ENCODE measurements around the gene APP. TPM values are rescaled to one million over a fixed set of nuclear protein-coding genes. Genes with fewer than 3 reads are reported as not detected.

APP gene
- total RNA-seq, 5 donors from 2014 or later (not counting 1 experiment from before 2014, with no cell fraction given) = 33.7 to 44.7 (median 37.5) TPM

DNA sequence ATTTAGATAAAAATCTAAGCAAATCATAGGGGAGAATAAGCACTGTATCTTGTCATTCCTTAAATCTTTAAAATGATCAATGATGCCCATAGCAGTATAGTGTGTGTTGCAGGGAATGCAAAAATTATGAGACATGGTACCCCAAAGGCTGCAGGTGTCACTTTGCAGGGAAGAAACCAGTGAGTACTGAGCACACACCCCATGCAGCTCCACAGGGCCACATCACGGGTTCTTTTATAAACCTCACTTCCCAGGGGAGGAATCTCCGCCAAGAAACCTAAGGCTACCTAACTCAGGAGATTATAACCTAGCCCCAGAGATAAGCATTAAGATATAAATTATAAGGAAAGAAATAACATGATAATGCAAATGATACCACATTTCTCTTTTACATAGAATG, 115.6 kb downstream of the APP start:
- H3K36me3 Mint-ChIP-seq = peaks cover 13% of the 10 kb centered on the region
- no CpG with 5 or more reads among the region's 2 CpGs for WGBS (ENCODE audit: insufficient coverage)
- CTCF ChIA-PET = no interaction called here

DNA sequence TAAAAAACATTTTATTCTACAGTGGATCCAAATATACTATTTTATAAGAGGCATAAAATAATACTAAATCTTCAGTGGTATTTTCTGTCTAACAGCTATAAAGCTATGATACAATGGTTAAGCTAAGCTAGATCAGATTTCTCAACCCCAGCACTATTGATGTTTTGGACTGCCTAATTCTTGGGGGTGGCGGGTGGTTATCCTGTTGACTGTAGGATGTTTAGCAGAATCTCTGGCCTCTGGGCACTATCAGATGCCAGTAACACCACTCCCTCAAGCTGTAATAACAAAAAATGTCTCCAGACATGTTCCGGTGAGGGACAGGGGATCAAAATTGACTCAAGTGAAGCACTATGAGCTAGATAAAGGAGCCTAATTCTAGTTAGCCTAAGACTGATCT, 118.5 kb downstream of the APP start:
- Histone ChIP-seq H3K4me1 (ENCODE audit: control insufficient read depth in 1 of 2, extremely low read depth in 1 of 2, insufficient read depth in 2 of 2, low read length in 2 of 2) (no peaks in the 10 kb centered on the region), H3K36me3 (ENCODE audit: control insufficient read depth in 2 of 2, extremely low read depth in 1 of 2, insufficient read depth in 1 of 2, low read length in 1 of 2) (peaks cover 0 to 2% of the 10 kb centered on the region in 2 donors), H3K9me3 (no peaks in the 10 kb centered on the region), H3K4me3 (ENCODE audit: control insufficient read depth in 1 of 2, extremely low read depth in 1 of 2, low read length in 1 of 2) (no peak overlapping the region), H3K27ac (ENCODE audit: low read length) (no peak overlapping the region), H3K27me3 (replicated peaks in 1 of 2; ENCODE audit: control insufficient read depth in 2 of 2, extremely low read depth in 1 of 2, insufficient read depth in 2 of 2, low read length in 1 of 2) (no peaks in the 10 kb centered on the region)
- ATAC-seq (replicated peaks in 1 of 4) = no peak
- peaks cover 0 to 6% (median 0%) of the 10 kb centered on the region in 3 donors for H3K4me1 Mint-ChIP-seq
- no peak overlapping the region for H3K4me3 Mint-ChIP-seq
- H3K27ac Mint-ChIP-seq = no peak overlapping the region
- H3K27me3 Mint-ChIP-seq = no peaks in the 10 kb centered on the region
- no peaks in the 10 kb centered on the region for H3K9me3 Mint-ChIP-seq
- ChIA-PET CTCF (interaction anchor here in 1 of 2 donors (0.6 kb wide), 1 partner anchor 27 kb away, joined by 3 read pairs; no protein-coding TSS in a partner anchor), POLR2A (no interaction called here)
- WGBS (ENCODE audit: insufficient coverage) = no CpG with 5 or more reads among the region's 2 CpGs
- H3K36me3 Mint-ChIP-seq = peaks cover 27% of the 10 kb centered on the region
- DNase-seq = no peak

More for the DNA sequence above, 115.6 kb downstream of the APP start:
- Mint-ChIP-seq H3K9me3 (no peaks in the 10 kb centered on the region), H3K27me3 (no peaks in the 10 kb centered on the region), H3K4me1 (peaks cover 3 to 10% (median 9%) of the 10 kb centered on the region in 3 donors), H3K4me3 (no peak overlapping the region), H3K27ac (no peak overlapping the region)
- no peaks in the 10 kb centered on the region for H3K9me3 ChIP-seq
- DNase-seq (no peak), ATAC-seq (replicated peaks in 1 of 4) (no peak)
- peaks cover 0 to 2% of the 10 kb centered on the region in 2 donors for H3K36me3 ChIP-seq (ENCODE audit: control insufficient read depth in 2 of 2, extremely low read depth in 1 of 2, insufficient read depth in 1 of 2, low read length in 1 of 2)
- no peak overlapping the region for H3K27ac ChIP-seq (ENCODE audit: low read length)
- no peak overlapping the region for H3K4me3 ChIP-seq (ENCODE audit: control insufficient read depth in 1 of 2, extremely low read depth in 1 of 2, low read length in 1 of 2)
- POLR2A ChIA-PET = no interaction called here
- no peaks in the 10 kb centered on the region for H3K4me1 ChIP-seq (ENCODE audit: control insufficient read depth in 1 of 2, extremely low read depth in 1 of 2, insufficient read depth in 2 of 2, low read length in 2 of 2)
- no peaks in the 10 kb centered on the region for H3K27me3 ChIP-seq (replicated peaks in 1 of 2; ENCODE audit: control insufficient read depth in 2 of 2, extremely low read depth in 1 of 2, insufficient read depth in 2 of 2, low read length in 1 of 2)

DNA sequence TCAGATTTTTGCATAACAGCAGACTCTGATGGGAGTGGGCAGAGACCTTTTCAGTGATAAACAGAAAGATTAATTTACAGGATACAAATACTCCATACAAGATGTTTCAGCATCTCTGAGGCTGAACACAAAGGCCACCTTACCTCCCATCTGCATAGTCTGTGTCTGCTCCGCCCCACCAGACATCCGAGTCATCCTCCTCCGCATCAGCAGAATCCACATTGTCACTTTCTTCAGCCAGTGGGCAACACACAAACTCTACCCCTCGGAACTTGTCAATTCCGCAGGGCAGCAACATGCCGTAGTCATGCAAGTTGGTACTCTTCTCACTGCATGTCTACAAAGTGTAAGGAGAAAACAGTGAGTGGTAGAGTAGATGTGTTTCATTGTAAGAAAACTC, 119.7 kb downstream of the APP start:
- Histone ChIP-seq H3K4me3 (ENCODE audit: control insufficient read depth in 1 of 2, extremely low read depth in 1 of 2, low read length in 1 of 2) (no peak overlapping the region), H3K4me1 (ENCODE audit: control insufficient read depth in 1 of 2, extremely low read depth in 1 of 2, insufficient read depth in 2 of 2, low read length in 2 of 2) (no peaks in the 10 kb centered on the region), H3K36me3 (ENCODE audit: control insufficient read depth in 2 of 2, extremely low read depth in 1 of 2, insufficient read depth in 1 of 2, low read length in 1 of 2) (peaks cover 0 to 2% of the 10 kb centered on the region in 2 donors), H3K27ac (ENCODE audit: low read length) (no peak overlapping the region), H3K27me3 (replicated peaks in 1 of 2; ENCODE audit: control insufficient read depth in 2 of 2, extremely low read depth in 1 of 2, insufficient read depth in 2 of 2, low read length in 1 of 2) (no peaks in the 10 kb centered on the region), H3K9me3 (no peaks in the 10 kb centered on the region)
- ATAC-seq (replicated peaks in 1 of 4) (no peak), DNase-seq (no peak)
- no peak overlapping the region for H3K4me3 Mint-ChIP-seq
- ChIA-PET CTCF (no interaction called here), POLR2A (no interaction called here)
- no peaks in the 10 kb centered on the region for H3K27me3 Mint-ChIP-seq
- peaks cover 0 to 4% (median 0%) of the 10 kb centered on the region in 3 donors for H3K4me1 Mint-ChIP-seq
- 93% methylated on average over 3 of the region's 6 CpGs for WGBS (ENCODE audit: insufficient coverage)
- H3K9me3 Mint-ChIP-seq = no peaks in the 10 kb centered on the region
- H3K36me3 Mint-ChIP-seq = peaks cover 37% of the 10 kb centered on the region
- H3K27ac Mint-ChIP-seq = no peak overlapping the region

DNA sequence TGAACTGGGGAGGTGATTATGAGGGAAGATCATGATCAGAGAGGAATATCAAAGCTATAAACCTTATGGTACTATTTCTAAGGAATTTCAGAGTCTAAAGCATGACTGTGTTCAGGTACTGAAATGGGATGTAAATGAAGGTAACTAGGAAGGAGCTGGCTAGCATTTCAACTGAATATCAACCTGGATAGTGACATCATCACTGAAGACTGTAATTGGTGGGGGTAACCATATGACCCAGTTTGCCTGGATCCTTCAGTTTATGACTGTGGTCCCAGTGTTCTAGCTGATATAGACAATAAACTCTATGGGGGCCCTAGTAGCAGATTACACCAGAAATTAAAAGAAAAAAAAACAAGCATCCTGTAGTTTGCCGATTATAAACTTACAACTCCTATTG, 120.8 kb downstream of the APP start:
- Mint-ChIP-seq H3K27me3 (no peaks in the 10 kb centered on the region), H3K36me3 (peaks cover 41% of the 10 kb centered on the region), H3K4me1 (no peaks in the 10 kb centered on the region), H3K9me3 (no peaks in the 10 kb centered on the region), H3K27ac (no peak overlapping the region), H3K4me3 (no peak overlapping the region)
- CTCF ChIA-PET = no interaction called here
- Histone ChIP-seq H3K27me3 (replicated peaks in 1 of 2; ENCODE audit: control insufficient read depth in 2 of 2, extremely low read depth in 1 of 2, insufficient read depth in 2 of 2, low read length in 1 of 2) (no peaks in the 10 kb centered on the region), H3K36me3 (ENCODE audit: control insufficient read depth in 2 of 2, extremely low read depth in 1 of 2, insufficient read depth in 1 of 2, low read length in 1 of 2) (peaks cover 0 to 2% of the 10 kb centered on the region in 2 donors), H3K27ac (ENCODE audit: low read length) (no peak overlapping the region), H3K9me3 (no peaks in the 10 kb centered on the region), H3K4me1 (ENCODE audit: control insufficient read depth in 1 of 2, extremely low read depth in 1 of 2, insufficient read depth in 2 of 2, low read length in 2 of 2) (no peaks in the 10 kb centered on the region), H3K4me3 (ENCODE audit: control insufficient read depth in 1 of 2, extremely low read depth in 1 of 2, low read length in 1 of 2) (no peak overlapping the region)
- no peak for DNase-seq
- POLR2A ChIA-PET = no interaction called here
- no CpG with 5 or more reads among the region's 1 CpG for WGBS (ENCODE audit: insufficient coverage)
- ATAC-seq (replicated peaks in 1 of 4) = no peak

DNA sequence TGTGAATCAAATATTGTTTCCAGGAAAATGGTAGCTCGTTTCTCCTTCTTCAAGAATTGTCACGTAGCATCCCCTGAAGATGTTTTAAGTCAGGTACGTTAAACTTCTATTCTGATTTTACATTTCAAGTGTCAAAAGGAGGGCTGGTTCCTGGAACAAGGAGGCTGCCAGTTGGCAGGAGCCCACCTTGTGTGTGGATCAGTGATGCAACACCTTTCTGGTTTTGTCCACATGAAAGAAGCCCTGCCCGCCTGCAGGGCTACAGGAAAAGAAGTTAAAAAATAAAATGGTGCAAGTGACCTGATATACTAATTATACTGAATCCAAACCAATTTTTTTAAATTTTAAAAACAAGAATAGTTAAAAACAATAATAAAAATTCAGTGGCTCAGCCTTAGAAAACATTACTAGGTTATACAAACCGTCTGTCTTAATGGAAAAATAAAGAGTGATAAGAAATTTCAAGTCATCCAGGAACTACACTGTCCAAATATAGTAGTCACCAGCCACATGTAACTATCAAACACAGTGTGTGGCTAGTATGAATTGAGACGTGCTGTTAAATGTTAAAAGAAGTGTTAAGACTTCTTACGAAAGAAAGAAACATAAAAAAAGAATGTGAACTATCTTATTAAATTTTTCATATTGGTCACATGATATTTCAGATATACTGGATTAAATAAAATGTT, 123.1 kb downstream of the APP start:
- no peak overlapping the region for H3K4me3 ChIP-seq (ENCODE audit: control insufficient read depth in 1 of 2, extremely low read depth in 1 of 2, low read length in 1 of 2)
- peaks cover 51% of the 10 kb centered on the region for H3K36me3 Mint-ChIP-seq
- H3K9me3 Mint-ChIP-seq = no peaks in the 10 kb centered on the region
- CTCF ChIA-PET = no interaction called here
- H3K27ac ChIP-seq (ENCODE audit: low read length) = no peak overlapping the region
- H3K27me3 Mint-ChIP-seq = no peaks in the 10 kb centered on the region
- POLR2A ChIA-PET = no interaction called here
- DNase-seq (no peak), ATAC-seq (replicated peaks in 1 of 4) (no peak)
- 100% methylated on average over 1 of the region's 7 CpGs for WGBS (ENCODE audit: insufficient coverage)
- H3K27me3 ChIP-seq (replicated peaks in 1 of 2; ENCODE audit: control insufficient read depth in 2 of 2, extremely low read depth in 1 of 2, insufficient read depth in 2 of 2, low read length in 1 of 2) = no peaks in the 10 kb centered on the region
- no peak overlapping the region for H3K4me3 Mint-ChIP-seq
- H3K9me3 ChIP-seq = no peaks in the 10 kb centered on the region
- H3K4me1 Mint-ChIP-seq = no peaks in the 10 kb centered on the region
- H3K27ac Mint-ChIP-seq = no peak overlapping the region
- H3K36me3 ChIP-seq (ENCODE audit: control insufficient read depth in 2 of 2, extremely low read depth in 1 of 2, insufficient read depth in 1 of 2, low read length in 1 of 2) = no peaks in the 10 kb centered on the region
- H3K4me1 ChIP-seq (ENCODE audit: control insufficient read depth in 1 of 2, extremely low read depth in 1 of 2, insufficient read depth in 2 of 2, low read length in 2 of 2) = no peaks in the 10 kb centered on the region

DNA sequence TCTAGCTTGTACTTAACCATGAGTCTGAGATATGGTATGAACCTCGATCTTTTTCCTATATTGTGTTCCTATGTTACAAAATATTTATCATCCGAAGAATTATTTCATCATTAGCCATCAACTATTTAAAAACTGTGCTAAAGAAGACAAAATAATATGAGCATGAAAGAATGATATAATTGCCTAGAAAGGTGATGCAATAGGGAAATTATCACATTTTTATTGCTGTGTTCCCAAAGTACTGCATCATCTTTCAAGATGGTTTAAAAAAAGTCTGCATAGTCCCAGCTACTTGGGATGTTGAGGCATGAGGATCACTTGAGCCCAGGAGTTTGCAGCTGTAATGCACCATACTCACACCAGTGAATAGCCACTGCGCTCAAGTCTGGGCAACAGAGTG, 126.7 kb downstream of the APP start:
- DNase-seq = no peak
- no peak overlapping the region for H3K4me3 Mint-ChIP-seq
- no CpG with 5 or more reads among the region's 3 CpGs for WGBS (ENCODE audit: insufficient coverage)
- Histone ChIP-seq H3K27ac (ENCODE audit: low read length) (no peak overlapping the region), H3K9me3 (no peaks in the 10 kb centered on the region), H3K36me3 (ENCODE audit: control insufficient read depth in 2 of 2, extremely low read depth in 1 of 2, insufficient read depth in 1 of 2, low read length in 1 of 2) (no peaks in the 10 kb centered on the region), H3K27me3 (replicated peaks in 1 of 2; ENCODE audit: control insufficient read depth in 2 of 2, extremely low read depth in 1 of 2, insufficient read depth in 2 of 2, low read length in 1 of 2) (no peaks in the 10 kb centered on the region), H3K4me3 (ENCODE audit: control insufficient read depth in 1 of 2, extremely low read depth in 1 of 2, low read length in 1 of 2) (no peak overlapping the region), H3K4me1 (ENCODE audit: control insufficient read depth in 1 of 2, extremely low read depth in 1 of 2, insufficient read depth in 2 of 2, low read length in 2 of 2) (no peaks in the 10 kb centered on the region)
- no peak overlapping the region for H3K27ac Mint-ChIP-seq
- POLR2A ChIA-PET = no interaction called here
- ATAC-seq (replicated peaks in 1 of 4) = no peak
- no peaks in the 10 kb centered on the region for H3K9me3 Mint-ChIP-seq
- CTCF ChIA-PET = no interaction called here
- H3K27me3 Mint-ChIP-seq = no peaks in the 10 kb centered on the region
- peaks cover 29% of the 10 kb centered on the region for H3K36me3 Mint-ChIP-seq
- H3K4me1 Mint-ChIP-seq = no peaks in the 10 kb centered on the region

All from T-cell (primary cell).